OCI-LY7 (cell line): ENCODE data around the gene KIAA0586.

Experiments
- CTCF ChIP-seq: fragments of 200-600 bp; sonication (generic); conservative IDR thresholded peaks from 2 replicates; pipeline ENCODE4 v1.5.1; 2014; ENCODE audit warnings: mild to moderate bottlenecking, antibody characterized with exemption, low read length, moderate library complexity, mixed read lengths
- EZH2phosphoT487 ChIP-seq: fragments of 200-600 bp; sonication (generic); IDR thresholded peaks from 2 replicates; pipeline ENCODE4 v1.6.1; 2018; ENCODE audit warnings: low read depth, borderline replicate concordance, mild to moderate bottlenecking, mixed run types, antibody characterized with exemption, low read length, moderate library complexity, mixed read lengths

GRCh38 chr14:58479975-58480374 lies 52.5 kb downstream of the KIAA0586 start:
- TF ChIP-seq CTCF (no peak), EZH2phosphoT487 (no peak)
